ENCODE results near the gene FAM200C. TPM values are rescaled to one million over a fixed set of nuclear protein-coding genes. Genes with fewer than 3 reads are reported as not detected.

The FAM200C gene
- total and polyA plus RNA-seq, 10 donors: 1.6 to 5.9 (median 2.5) TPM

DNA sequence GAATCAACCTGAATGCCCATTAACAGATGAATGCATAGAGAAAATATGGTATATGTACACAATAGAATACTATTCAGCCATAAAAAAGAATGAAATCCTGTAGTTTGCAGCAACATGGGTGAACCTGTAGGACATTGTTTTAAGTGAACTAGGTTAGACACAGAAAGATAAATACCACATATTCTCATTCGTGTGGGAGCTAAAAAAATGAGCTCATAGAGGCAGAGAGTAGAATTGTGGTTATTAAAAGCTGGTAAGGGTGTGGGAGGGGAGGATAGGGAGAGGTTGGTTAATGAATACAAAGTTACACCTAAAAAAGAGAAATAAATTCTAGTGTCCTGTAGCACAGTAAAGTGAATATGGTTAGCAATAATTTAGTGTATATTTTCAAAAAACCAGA is 45.3 kb upstream of the FAM200C start:
- Histone ChIP-seq H3K27me3 (replicated peaks in 1 of 7) (no peaks in the 10 kb centered on the region), H3K27ac (no peak overlapping the region), H3K4me1 (peaks cover 0 to 9% (median 0%) of the 10 kb centered on the region in 6 donors), H3K36me3 (no peaks in the 10 kb centered on the region), H3K9me3 (no peaks in the 10 kb centered on the region), H3K4me3 (no peak overlapping the region)
- no peak for DNase-seq
- TF ChIP-seq POLR2AphosphoS5 (IDR thresholded peaks at IDR 0.05) (no peak), POLR2A (IDR thresholded peaks at IDR 0.05) (no peak)
- TF ChIP-seq, protein P1, sequence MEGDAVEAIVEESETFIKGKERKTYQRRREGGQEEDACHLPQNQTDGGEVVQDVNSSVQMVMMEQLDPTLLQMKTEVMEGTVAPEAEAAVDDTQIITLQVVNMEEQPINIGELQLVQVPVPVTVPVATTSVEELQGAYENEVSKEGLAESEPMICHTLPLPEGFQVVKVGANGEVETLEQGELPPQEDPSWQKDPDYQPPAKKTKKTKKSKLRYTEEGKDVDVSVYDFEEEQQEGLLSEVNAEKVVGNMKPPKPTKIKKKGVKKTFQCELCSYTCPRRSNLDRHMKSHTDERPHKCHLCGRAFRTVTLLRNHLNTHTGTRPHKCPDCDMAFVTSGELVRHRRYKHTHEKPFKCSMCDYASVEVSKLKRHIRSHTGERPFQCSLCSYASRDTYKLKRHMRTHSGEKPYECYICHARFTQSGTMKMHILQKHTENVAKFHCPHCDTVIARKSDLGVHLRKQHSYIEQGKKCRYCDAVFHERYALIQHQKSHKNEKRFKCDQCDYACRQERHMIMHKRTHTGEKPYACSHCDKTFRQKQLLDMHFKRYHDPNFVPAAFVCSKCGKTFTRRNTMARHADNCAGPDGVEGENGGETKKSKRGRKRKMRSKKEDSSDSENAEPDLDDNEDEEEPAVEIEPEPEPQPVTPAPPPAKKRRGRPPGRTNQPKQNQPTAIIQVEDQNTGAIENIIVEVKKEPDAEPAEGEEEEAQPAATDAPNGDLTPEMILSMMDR (IDR thresholded peaks at IDR 0.05 in 8 of 11, conservative IDR thresholded peaks at IDR 0.05 in 3 of 11): no peak
- 62 to 90% (median 79%) methylated on average over 1 of the region's 1 CpG for WGBS, 5 donors
- intact Hi-C loops (cut with DNase I; ENCODE audit: low total_unique reads): no loop called here

DNA sequence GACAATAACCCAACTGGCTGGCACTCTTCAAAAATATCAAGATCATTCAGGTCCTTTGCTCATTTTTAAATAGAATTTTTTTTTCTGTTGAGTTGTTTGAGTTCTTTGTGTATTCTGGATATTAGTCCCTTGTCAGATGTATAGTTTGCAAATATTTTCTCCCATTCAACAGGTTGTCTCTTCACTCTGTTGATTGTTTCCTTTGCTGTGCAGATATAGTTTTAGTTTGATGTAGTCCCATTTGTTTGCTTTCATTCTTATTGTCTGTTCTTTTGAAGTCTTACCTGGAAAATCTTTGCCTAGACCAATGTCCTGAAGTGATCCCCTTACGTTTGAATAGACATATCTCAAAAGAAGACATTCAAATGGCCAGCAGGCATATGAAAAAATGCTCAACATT is 44.6 kb upstream of the FAM200C start:
- Histone ChIP-seq H3K27ac (no peak overlapping the region), H3K4me1 (peaks cover 0 to 13% (median 2%) of the 10 kb centered on the region in 6 donors), H3K9me3 (no peaks in the 10 kb centered on the region), H3K36me3 (no peaks in the 10 kb centered on the region), H3K27me3 (replicated peaks in 1 of 7) (no peaks in the 10 kb centered on the region), H3K4me3 (no peak overlapping the region)
- 66 to 89% (median 83%) methylated on average over 1 of the region's 1 CpG for WGBS, 5 donors
- no peak for DNase-seq
- TF ChIP-seq, protein P1 (IDR thresholded peaks at IDR 0.05 in 8 of 11, conservative IDR thresholded peaks at IDR 0.05 in 3 of 11): no peak
- TF ChIP-seq POLR2A (IDR thresholded peaks at IDR 0.05): no peak
- no peak for TF ChIP-seq POLR2AphosphoS5 (IDR thresholded peaks at IDR 0.05)
- intact Hi-C loops (cut with DNase I; ENCODE audit: low total_unique reads): no loop called here

DNA sequence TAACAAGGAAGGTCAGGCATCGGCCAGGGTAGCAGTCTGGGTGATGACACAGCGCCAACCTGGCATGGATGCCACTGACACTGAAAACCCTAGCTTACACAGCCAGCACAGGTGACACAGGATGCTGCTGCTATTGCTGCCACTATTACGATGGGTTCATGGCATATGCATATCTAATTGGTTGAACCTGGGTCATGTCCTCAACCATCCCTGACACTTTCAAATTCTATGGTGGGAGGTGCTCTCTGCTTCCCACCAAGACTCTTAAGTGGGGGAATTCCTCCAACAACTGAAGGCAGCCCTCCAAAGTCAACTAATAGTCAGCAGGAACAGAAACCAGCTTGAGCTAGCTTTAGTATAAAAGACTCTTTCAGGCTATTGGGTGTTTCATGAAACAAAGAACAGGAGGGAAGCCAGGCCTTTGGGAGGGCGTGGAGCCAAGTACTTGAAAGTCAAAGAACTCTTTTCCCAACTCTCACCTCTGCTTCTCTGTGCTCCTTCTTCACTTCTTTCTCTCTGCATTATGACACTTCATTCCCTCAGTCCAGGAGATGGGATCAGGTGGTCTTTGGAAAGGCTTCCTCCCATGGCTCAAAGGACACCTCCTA is 43.1 kb upstream of the FAM200C start:
- Histone ChIP-seq H3K27me3 (replicated peaks in 1 of 7) (no peaks in the 10 kb centered on the region), H3K27ac (no peak overlapping the region), H3K4me1 (peaks cover 4 to 27% (median 8%) of the 10 kb centered on the region in 6 donors), H3K36me3 (no peaks in the 10 kb centered on the region), H3K9me3 (no peaks in the 10 kb centered on the region), H3K4me3 (no peak overlapping the region)
- TF ChIP-seq POLR2A (IDR thresholded peaks at IDR 0.05) (no peak), POLR2AphosphoS5 (IDR thresholded peaks at IDR 0.05) (no peak)
- TF ChIP-seq, protein P1 (IDR thresholded peaks at IDR 0.05 in 8 of 11, conservative IDR thresholded peaks at IDR 0.05 in 3 of 11): no peak
- WGBS, 5 donors: 45 to 78% (median 72%) methylated on average over 4 of the region's 4 CpGs
- intact Hi-C loops (cut with DNase I; ENCODE audit: low total_unique reads): no loop called here
- DNase-seq: no peak

DNA sequence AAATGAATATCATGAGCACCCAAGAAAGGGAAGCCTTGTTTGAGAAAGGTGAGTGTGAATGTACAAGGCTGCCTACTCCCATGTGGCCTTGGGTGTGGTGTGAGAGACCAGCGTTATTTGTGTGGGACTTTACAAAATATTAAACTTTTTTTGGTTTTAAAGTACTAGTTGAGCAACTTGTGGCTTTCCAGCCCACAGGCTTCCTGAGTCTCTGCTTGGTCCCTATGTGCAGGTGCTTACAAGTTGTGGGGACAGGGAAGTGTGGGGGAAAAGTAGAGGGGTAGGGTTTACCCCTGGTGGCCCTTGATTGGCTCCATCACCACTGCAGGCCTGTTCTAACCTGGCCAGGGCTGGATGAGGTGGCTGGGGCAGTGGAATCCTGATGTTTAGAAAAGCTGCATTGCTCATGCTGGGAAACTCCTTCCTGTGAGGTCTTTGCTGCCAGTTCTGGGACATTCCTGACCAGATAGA is 41.5 kb upstream of the FAM200C start:
- TF ChIP-seq, protein P1 (IDR thresholded peaks at IDR 0.05 in 8 of 11, conservative IDR thresholded peaks at IDR 0.05 in 3 of 11): no peak
- TF ChIP-seq POLR2A (IDR thresholded peaks at IDR 0.05) (no peak), POLR2AphosphoS5 (IDR thresholded peaks at IDR 0.05) (no peak)
- Histone ChIP-seq H3K27ac (no peak overlapping the region), H3K4me3 (no peak overlapping the region), H3K27me3 (replicated peaks in 1 of 7) (no peaks in the 10 kb centered on the region), H3K4me1 (peaks cover 4 to 35% (median 8%) of the 10 kb centered on the region in 6 donors), H3K36me3 (no peaks in the 10 kb centered on the region), H3K9me3 (no peaks in the 10 kb centered on the region)
- intact Hi-C loops (cut with DNase I; ENCODE audit: low total_unique reads): no loop called here
- no peak for DNase-seq
- 8 to 29% (median 17%) methylated on average over 1 of the region's 1 CpG for WGBS, 5 donors

Data from spleen (tissue), 11 donors.